Transverse colon (tissue), 4 donors: ENCODE results near the gene ACSF3. TPM values are rescaled to one million over a fixed set of nuclear protein-coding genes. Genes with fewer than 3 reads are reported as not detected.
A peak's percentile ranks its signal among the peaks of the same experiment; 100 is the strongest.

ENCODE experiments used
- DNase-seq: peaks from one replicate; pipeline ENCODE4 v3.0.0-alpha.2; 2019
- H3K27ac ChIP-seq, 4 donors: fragments of 200-600 bp; sonication (generic); 2 replicates each; pipeline ENCODE4 v1.5.1; 2016 to 2018; ENCODE audit warnings: inconsistent platforms in 4 of 4
- H3K27me3 ChIP-seq: fragments of 200-600 bp; sonication (generic); 2 replicates; pipeline ENCODE4 v1.5.1; 2017; ENCODE audit warnings: inconsistent platforms
- H3K36me3 ChIP-seq, 4 donors: fragments of 200-600 bp; sonication (generic); 2 replicates each; pipeline ENCODE4 v1.5.1; 2017 to 2019; ENCODE audit warnings: inconsistent platforms in 4 of 4
- H3K4me1 ChIP-seq, 4 donors: fragments of 200-600 bp; sonication (generic); 2 replicates each; pipeline ENCODE4 v1.5.1; 2017 to 2020; ENCODE audit warnings: inconsistent platforms in 4 of 4
- H3K4me3 ChIP-seq, 4 donors: fragments of 200-600 bp; sonication (generic); 1 replicate in 1 of 4; 2 replicates in 3 of 4; pipeline versions ENCODE4 v1.5.1 to v1.6.1; 2017 to 2019; ENCODE audit warnings: inconsistent platforms in 4 of 4
- H3K9me3 ChIP-seq, 2 donors: fragments of 200-600 bp; sonication (generic); 2 replicates each; pipeline ENCODE4 v1.5.1; 2017 to 2019; ENCODE audit warnings: inconsistent platforms in 2 of 2
- EP300 ChIP-seq: sonication (generic); formaldehyde crosslinking; IDR thresholded peaks from one replicate; pipeline ENCODE4 v1.6.1; 2017; ENCODE audit warnings: antibody characterized with exemption, low read depth
- POLR2A ChIP-seq: fragments of 450-650 bp; IDR thresholded peaks from one replicate; pipeline ENCODE4 v1.6.1; 2016; ENCODE audit warnings: antibody characterized with exemption, mild to moderate bottlenecking, moderate library complexity
- POLR2AphosphoS5 ChIP-seq, 3 donors: sonication (generic); formaldehyde crosslinking; IDR thresholded peaks; one replicate each; pipeline ENCODE4 v1.6.1; 2016; ENCODE audit warnings: antibody characterized with exemption in 3 of 3
- WGBS, 2 donors: methylation state at CpG; one replicate each; pipeline ENCODE4 v1.1.5; 2018; ENCODE audit warnings: low coverage in 1 of 2; 5-methylcytosine and 5-hydroxymethylcytosine counted together
- in situ Hi-C, 4 donors: fragments of 200-750 bp; cut with MboI; loops; one replicate each; pipeline versions ENCODE4 v1.15.0 to v1.15.1; 2017; ENCODE audit warnings: low sequenced_read_pairs in 3 of 4, low pct_ligation_motif_present in 1 of 4, low pct_unique_long_range_greater_than_20kb in 1 of 4
- intact Hi-C: fragments of 100-400 bp; cut with DNase I; formaldehyde crosslinking; loops from one replicate; pipeline ENCODE4 v1.15.1; 2023; ENCODE audit warnings: low total_unique reads
- total RNA-seq, 4 donors: library from RNA; depleted of rRNA; stranded (reverse); fragments of >200 nt; gene quantifications; one replicate each; pipeline ENCODE4 v1.1.0, GENCODE V29; 2016
- TF ChIP-seq, protein P1 (sequence below), 5 experiments: fragments of 200-600 bp in 3 of 5; fragments of 450-650 bp in 2 of 5; sonication (generic) in 3 of 5; IDR thresholded peaks; 1 replicate in 2 of 5; 2 replicates in 3 of 5; pipeline ENCODE4 v1.5.1; 2016 to 2017; ENCODE audit warnings: antibody characterized with exemption in 5 of 5, inconsistent platforms in 3 of 5, mild to moderate bottlenecking in 2 of 5, moderate library complexity in 1 of 5

Gene ACSF3
- total RNA-seq, 4 donors from 2014 or later: 54.5 to 120 (median 75.8) TPM

DNA sequence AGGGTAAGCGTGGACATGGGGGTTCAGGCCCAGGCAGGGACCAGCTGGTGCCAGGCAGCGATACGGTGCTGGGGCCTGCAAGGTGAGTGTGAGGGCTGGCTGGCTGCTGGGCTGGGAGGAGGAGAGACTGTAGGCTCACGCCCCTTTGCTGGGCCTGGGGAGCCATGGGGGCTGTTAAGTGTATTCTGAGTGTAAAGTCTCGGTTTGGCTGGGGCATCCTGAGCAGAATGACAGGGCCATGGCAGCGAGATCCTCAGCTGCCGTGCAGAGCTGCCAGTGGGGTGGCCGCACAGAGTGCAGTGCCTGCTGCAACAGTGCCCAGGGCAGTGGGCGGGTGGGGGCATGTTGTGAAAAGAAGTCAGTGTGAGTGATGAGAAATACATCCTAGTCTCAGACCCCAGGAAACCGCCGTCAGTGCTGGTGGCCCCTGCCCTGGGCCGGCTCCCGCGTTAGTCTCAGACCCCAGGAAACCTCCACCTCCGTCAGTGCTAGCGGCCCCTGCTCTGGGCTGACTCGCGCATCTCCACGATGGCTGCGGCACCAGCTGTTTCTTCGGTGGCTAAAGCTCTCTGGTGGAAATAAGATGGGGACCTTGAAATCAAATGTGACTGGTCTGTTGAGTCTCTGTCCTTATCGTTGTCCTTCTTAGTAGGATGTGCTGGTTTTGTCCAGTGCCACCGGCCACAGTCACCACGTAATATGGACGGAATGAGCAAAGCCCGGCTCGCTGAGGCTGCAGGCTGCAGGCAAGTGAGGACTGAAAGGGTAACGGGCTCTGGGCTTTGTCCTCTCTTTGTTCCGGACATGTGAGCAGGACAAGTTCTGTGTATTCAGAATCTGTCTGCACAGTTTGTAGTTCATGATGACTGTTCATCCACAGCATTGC lies 22.9 kb downstream of the ACSF3 start:
- DNase-seq: peak; percentile 6
- Histone ChIP-seq H3K9me3 (no peaks in the 10 kb centered on the region), H3K27ac (no peak overlapping the region), H3K36me3 (peaks cover 0 to 24% (median 9%) of the 10 kb centered on the region in 4 donors), H3K27me3 (no peaks in the 10 kb centered on the region), H3K4me3 (no peak overlapping the region), H3K4me1 (peaks cover 0 to 7% (median 0%) of the 10 kb centered on the region in 4 donors)
- in situ Hi-C loops: no loop called here
- TF ChIP-seq EP300: no peak
- TF ChIP-seq POLR2A: no peak
- TF ChIP-seq POLR2AphosphoS5 (IDR thresholded peaks at IDR 0.05): no peak
- TF ChIP-seq, protein P1, sequence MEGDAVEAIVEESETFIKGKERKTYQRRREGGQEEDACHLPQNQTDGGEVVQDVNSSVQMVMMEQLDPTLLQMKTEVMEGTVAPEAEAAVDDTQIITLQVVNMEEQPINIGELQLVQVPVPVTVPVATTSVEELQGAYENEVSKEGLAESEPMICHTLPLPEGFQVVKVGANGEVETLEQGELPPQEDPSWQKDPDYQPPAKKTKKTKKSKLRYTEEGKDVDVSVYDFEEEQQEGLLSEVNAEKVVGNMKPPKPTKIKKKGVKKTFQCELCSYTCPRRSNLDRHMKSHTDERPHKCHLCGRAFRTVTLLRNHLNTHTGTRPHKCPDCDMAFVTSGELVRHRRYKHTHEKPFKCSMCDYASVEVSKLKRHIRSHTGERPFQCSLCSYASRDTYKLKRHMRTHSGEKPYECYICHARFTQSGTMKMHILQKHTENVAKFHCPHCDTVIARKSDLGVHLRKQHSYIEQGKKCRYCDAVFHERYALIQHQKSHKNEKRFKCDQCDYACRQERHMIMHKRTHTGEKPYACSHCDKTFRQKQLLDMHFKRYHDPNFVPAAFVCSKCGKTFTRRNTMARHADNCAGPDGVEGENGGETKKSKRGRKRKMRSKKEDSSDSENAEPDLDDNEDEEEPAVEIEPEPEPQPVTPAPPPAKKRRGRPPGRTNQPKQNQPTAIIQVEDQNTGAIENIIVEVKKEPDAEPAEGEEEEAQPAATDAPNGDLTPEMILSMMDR (IDR thresholded peaks at IDR 0.05): no peak
- WGBS, 2 donors: 92% methylated on average over 28 of the region's 29 CpGs; no CpG with 5 or more reads in 1 of the 2 donors
- intact Hi-C loops: no loop called here

DNA sequence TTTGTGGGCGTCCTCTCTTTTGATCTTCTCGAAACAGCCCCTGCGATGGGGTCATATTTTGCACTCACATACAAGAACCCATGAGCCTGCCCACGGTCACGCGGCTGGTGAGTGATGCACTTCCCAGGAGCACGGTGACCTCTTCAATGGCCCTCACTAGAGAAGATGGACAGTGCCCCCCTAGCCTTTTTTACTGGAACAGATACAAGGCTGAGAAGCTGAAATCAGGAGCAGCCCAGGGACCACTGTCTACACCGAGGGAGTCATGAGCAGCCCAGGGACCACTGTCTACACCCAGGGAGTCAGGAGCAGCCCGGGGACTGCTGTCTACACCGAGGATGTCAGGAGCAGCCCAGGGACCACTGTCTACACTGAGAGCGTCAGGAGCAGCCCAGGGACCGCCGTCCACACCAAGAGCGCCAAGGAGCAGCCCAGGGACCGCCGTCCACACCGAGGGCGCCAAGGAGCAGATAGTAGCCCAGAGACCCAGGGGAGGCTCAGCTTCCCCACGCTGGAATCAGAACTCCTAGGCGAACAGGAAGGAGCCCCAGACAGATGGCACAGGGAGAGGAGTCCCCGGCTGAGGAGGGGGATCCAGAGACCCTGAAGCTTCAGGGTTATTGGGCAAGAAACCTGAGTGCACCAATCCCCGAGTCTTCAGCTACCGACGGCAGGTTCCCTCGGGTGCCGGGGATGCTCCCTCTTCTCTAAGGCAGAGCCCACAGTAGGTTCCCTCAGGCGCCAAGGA lies 23.7 kb downstream of the ACSF3 start:
- in situ Hi-C loops: no loop called here
- peaks cover 0 to 18% (median 8%) of the 10 kb centered on the region in 4 donors for H3K36me3 ChIP-seq
- no peaks in the 10 kb centered on the region for H3K27me3 ChIP-seq
- peak; percentile 5 for DNase-seq
- intact Hi-C loops: no loop called here
- peaks cover 0 to 14% (median 0%) of the 10 kb centered on the region in 4 donors for H3K4me1 ChIP-seq
- WGBS, 2 donors: 87 to 96% methylated on average over 4 to 26 of the region's 27 CpGs
- no peaks in the 10 kb centered on the region for H3K9me3 ChIP-seq
- no peak for TF ChIP-seq POLR2AphosphoS5 (IDR thresholded peaks at IDR 0.05)
- no peak overlapping the region for H3K4me3 ChIP-seq
- H3K27ac ChIP-seq: no peak overlapping the region

DNA sequence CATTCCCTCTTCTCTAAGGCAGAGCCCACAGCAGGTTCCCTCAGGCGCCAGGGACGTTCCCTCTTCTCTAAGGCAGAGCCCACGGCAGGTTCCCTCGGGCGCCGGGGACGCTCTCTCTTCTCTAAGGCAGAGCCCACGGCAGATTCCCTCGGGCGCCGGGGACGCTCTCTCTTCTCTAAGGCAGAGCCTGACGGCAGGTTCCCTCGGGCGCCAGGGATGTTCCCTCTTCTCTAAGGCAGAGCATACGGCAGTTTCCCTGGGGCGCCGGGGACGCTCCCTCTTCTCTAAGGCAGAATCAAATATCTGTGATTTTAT lies 24.3 kb downstream of the ACSF3 start:
- Histone ChIP-seq H3K4me3 (no peak overlapping the region), H3K27me3 (no peaks in the 10 kb centered on the region), H3K27ac (no peak overlapping the region), H3K9me3 (no peaks in the 10 kb centered on the region), H3K36me3 (peaks cover 0 to 13% (median 5%) of the 10 kb centered on the region in 4 donors), H3K4me1 (peaks cover 0 to 19% (median 2%) of the 10 kb centered on the region in 4 donors)
- no peak for DNase-seq
- TF ChIP-seq POLR2A (no peak), POLR2AphosphoS5 (IDR thresholded peaks at IDR 0.05) (no peak), EP300 (no peak)
- TF ChIP-seq, protein P1 (IDR thresholded peaks at IDR 0.05): no peak
- WGBS, 2 donors: 86 to 100% methylated on average over 1 to 19 of the region's 19 CpGs
- in situ Hi-C loops (no loop called here), intact Hi-C loops (no loop called here)

DNA sequence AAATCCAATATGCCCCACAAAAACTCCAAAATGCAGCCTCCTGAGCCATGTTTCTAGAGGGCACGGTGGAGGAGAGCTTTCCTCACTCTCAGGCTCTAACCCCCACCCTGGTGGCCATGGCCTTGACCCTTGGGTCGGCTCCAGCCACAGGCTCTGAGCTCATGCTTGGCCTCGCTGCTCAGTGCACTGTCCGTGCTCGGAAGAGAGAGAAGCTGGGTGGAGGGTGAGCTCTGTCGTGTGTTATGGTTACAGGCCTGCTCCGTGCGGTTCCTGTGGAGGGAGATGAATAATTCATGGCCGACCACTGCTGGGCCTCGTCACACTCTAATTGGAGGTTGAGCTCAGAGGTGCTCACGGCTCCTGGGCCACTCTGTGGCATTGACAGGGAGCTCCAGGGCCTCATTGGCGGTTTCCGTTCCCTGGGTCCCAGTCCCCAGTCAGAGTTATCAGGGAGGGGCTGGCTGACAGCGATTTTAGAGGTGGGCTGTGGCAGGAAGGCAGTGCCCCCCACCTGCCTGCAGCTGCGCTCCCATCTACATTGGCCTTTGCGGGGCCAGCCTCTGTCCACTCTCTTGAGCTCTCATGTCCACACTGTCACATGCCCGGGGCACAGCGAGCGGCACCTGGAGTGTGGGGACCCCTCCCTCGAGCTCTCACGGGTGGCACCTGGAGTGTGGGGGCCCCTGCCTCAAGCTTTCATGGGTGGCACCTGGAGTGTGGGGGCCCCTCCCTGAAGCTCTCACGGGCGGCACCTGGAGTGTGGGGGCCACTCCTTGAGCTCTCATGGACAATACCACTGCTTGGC lies 24.9 kb downstream of the ACSF3 start:
- intact Hi-C loops: no loop called here
- WGBS, 2 donors: 80% methylated on average over 23 of the region's 23 CpGs; no CpG with 5 or more reads in 1 of the 2 donors
- H3K27me3 ChIP-seq: no peaks in the 10 kb centered on the region

More for the DNA sequence above, 24.9 kb downstream of the ACSF3 start:
- H3K4me3 ChIP-seq: no peak overlapping the region
- H3K9me3 ChIP-seq: no peaks in the 10 kb centered on the region
- H3K4me1 ChIP-seq: peaks cover 0 to 21% (median 2%) of the 10 kb centered on the region in 4 donors
- no peak overlapping the region for H3K27ac ChIP-seq
- TF ChIP-seq EP300: no peak
- no peak for TF ChIP-seq POLR2AphosphoS5 (IDR thresholded peaks at IDR 0.05)
- TF ChIP-seq POLR2A: no peak
- TF ChIP-seq, protein P1 (IDR thresholded peaks at IDR 0.05): no peak
- peaks cover 0 to 10% (median 2%) of the 10 kb centered on the region in 4 donors for H3K36me3 ChIP-seq
- in situ Hi-C loops: no loop called here
- DNase-seq: peak; percentile 3
